ENCODE data around the gene MAMDC2.

Gene MAMDC2

GRCh38 chr9:70060148-70060882 is 16.7 kb downstream of the MAMDC2 start (continued):
- TF ChIP-seq, protein P1, sequence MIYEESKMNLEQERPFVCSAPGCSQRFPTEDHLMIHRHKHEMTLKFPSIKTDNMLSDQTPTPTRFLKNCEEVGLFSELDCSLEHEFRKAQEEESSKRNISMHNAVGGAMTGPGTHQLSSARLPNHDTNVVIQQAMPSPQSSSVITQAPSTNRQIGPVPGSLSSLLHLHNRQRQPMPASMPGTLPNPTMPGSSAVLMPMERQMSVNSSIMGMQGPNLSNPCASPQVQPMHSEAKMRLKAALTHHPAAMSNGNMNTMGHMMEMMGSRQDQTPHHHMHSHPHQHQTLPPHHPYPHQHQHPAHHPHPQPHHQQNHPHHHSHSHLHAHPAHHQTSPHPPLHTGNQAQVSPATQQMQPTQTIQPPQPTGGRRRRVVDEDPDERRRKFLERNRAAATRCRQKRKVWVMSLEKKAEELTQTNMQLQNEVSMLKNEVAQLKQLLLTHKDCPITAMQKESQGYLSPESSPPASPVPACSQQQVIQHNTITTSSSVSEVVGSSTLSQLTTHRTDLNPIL (CRISPR knock-in tag; IDR thresholded peaks at IDR 0.05; ENCODE audit: low read depth): no peak
- TF ChIP-seq GLIS3 (CRISPR knock-in tag; IDR thresholded peaks at IDR 0.05) (no peak), ESRRG (CRISPR knock-in tag; IDR thresholded peaks at IDR 0.05) (no peak), ZC3H10 (CRISPR knock-in tag; IDR thresholded peaks at IDR 0.05) (no peak), POU6F1 (CRISPR knock-in tag; IDR thresholded peaks at IDR 0.05; ENCODE audit: borderline replicate concordance, low read depth) (no peak)

- no peak for ATAC-seq
- TF ChIP-seq ARNTL (CRISPR knock-in tag; IDR thresholded peaks at IDR 0.05; ENCODE audit: borderline replicate concordance, low read depth): no peak
These were observed 17.3 kb downstream of the MAMDC2 start for GRCh38 chr9:70060883-70061507.

DNA sequence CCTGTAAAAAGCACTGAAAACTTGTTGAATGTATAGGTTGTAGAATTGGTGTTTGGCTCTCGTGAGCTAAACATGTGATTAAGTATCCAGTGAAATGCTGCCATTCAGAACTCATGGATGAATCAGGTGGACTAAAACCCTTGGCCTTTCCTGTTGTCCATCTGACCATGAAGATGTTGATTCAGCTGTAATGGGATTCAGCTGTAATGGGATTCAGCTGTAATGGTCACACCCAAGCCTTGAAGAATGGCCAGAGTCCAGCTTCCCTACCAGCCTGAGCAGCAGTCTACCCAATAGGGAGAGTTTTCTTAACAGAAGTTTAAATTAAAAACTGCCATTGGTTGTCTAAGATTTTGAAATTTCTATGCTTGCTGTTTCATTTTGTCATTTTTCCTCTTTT is 18.1 kb downstream of the MAMDC2 start:
- TF ChIP-seq RARB (CRISPR knock-in tag; IDR thresholded peaks at IDR 0.05) (no peak), ZNF8 (CRISPR knock-in tag; IDR thresholded peaks at IDR 0.05) (no peak), TCF4 (CRISPR knock-in tag; IDR thresholded peaks at IDR 0.05; ENCODE audit: borderline replicate concordance) (no peak), ISL1 (CRISPR knock-in tag; IDR thresholded peaks at IDR 0.05) (no peak), ESRRG (CRISPR knock-in tag; IDR thresholded peaks at IDR 0.05) (no peak), GLIS3 (CRISPR knock-in tag; IDR thresholded peaks at IDR 0.05) (no peak), BACH2 (CRISPR knock-in tag; IDR thresholded peaks at IDR 0.05; ENCODE audit: borderline replicate concordance) (no peak), ZFP3 (CRISPR knock-in tag; IDR thresholded peaks at IDR 0.05) (no peak), OSR1 (CRISPR knock-in tag; IDR thresholded peaks at IDR 0.05) (no peak), POU6F1 (CRISPR knock-in tag; IDR thresholded peaks at IDR 0.05; ENCODE audit: borderline replicate concordance, low read depth) (no peak), SNAI2 (CRISPR knock-in tag; IDR thresholded peaks at IDR 0.05) (no peak), ZFP30 (CRISPR knock-in tag; IDR thresholded peaks at IDR 0.05) (no peak)
- TF ChIP-seq, protein P2, sequence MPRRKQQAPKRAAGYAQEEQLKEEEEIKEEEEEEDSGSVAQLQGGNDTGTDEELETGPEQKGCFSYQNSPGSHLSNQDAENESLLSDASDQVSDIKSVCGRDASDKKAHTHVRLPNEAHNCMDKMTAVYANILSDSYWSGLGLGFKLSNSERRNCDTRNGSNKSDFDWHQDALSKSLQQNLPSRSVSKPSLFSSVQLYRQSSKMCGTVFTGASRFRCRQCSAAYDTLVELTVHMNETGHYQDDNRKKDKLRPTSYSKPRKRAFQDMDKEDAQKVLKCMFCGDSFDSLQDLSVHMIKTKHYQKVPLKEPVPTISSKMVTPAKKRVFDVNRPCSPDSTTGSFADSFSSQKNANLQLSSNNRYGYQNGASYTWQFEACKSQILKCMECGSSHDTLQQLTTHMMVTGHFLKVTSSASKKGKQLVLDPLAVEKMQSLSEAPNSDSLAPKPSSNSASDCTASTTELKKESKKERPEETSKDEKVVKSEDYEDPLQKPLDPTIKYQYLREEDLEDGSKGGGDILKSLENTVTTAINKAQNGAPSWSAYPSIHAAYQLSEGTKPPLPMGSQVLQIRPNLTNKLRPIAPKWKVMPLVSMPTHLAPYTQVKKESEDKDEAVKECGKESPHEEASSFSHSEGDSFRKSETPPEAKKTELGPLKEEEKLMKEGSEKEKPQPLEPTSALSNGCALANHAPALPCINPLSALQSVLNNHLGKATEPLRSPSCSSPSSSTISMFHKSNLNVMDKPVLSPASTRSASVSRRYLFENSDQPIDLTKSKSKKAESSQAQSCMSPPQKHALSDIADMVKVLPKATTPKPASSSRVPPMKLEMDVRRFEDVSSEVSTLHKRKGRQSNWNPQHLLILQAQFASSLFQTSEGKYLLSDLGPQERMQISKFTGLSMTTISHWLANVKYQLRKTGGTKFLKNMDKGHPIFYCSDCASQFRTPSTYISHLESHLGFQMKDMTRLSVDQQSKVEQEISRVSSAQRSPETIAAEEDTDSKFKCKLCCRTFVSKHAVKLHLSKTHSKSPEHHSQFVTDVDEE (CRISPR knock-in tag; IDR thresholded peaks at IDR 0.05): no peak
- TF ChIP-seq, protein P1 (CRISPR knock-in tag; IDR thresholded peaks at IDR 0.05; ENCODE audit: low read depth): no peak
- ATAC-seq: no peak

DNA sequence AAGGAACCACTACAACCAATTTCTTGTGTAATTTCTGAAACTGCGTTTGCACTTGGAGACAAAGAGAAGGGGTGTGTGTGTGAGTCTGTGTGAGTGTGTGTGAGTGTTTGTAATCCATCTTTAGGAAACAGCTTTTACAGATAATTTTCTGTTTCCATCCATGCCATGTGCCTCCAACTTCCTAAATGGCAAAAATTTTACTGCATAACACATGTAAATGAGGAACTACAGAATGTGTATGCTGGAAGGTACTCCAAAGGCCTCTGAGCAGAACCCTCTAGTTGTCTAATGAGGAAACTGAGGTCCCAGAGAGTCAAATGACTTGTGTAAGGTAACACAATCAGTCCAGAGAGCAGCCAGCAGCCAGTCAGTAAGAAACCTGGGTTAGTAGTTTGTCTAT is 20.8 kb downstream of the MAMDC2 start:
- TF ChIP-seq, protein P2 (CRISPR knock-in tag; IDR thresholded peaks at IDR 0.05): no peak
- no peak for ATAC-seq

All from SK-N-SH treated with all-trans-retinoic acid at 6 μM for 48 hours (cell line).